ENCODE data around the gene AFF4. TPM values are rescaled to one million over a fixed set of nuclear protein-coding genes. Genes with fewer than 3 reads are reported as not detected.

AFF4 gene
- total RNA-seq, 2 experiments from 2014 or later, result 21.6 to 42.4 TPM

- POLR2A ChIA-PET, result interaction anchor here (1.1 kb wide), 1 partner anchor 12 kb away, joined by 3 read pairs; no protein-coding TSS in a partner anchor
- Histone ChIP-seq H3K9me3 (ENCODE audit: low read length) (no peaks in the 10 kb centered on the region), H3K9me2 (ENCODE audit: insufficient read depth, low read length) (no peaks in the 10 kb centered on the region), H3K79me2 (ENCODE audit: insufficient read depth, low read depth, low read length) (no peaks in the 10 kb centered on the region), H2AFZ (ENCODE audit: low read length) (no peak overlapping the region), H4K20me1 (ENCODE audit: insufficient read depth, low read length) (no peaks in the 10 kb centered on the region), H3K4me2 (ENCODE audit: low read length) (no peak overlapping the region), H3K4me3 (ENCODE audit: low read depth, low read length, poor library complexity, severe bottlenecking) (no peak overlapping the region), H3K36me3 (ENCODE audit: insufficient read depth, low read length) (peaks cover 84% of the 10 kb centered on the region), H3K27ac (ENCODE audit: low read depth, low read length, poor library complexity, severe bottlenecking) (no peak overlapping the region), H3K4me1 (ENCODE audit: insufficient read depth, low read length, poor library complexity, severe bottlenecking) (no peaks in the 10 kb centered on the region)
- TF ChIP-seq EZH2phosphoT487 (IDR thresholded peaks at IDR 0.05; ENCODE audit: borderline replicate concordance, low read depth, low read length) (no peak), CTCF (conservative IDR thresholded peaks at IDR 0.05; ENCODE audit: low read length) (no peak)
- no TSS peak for BruUV-seq (replicated peaks)
- CTCF ChIA-PET (ENCODE audit: unreplicated experiment), result no interaction called here
- intact Hi-C loops (cut with micrococcal nuclease; ENCODE audit: unreplicated experiment), result no loop called here
- no peak for DNase-seq (ENCODE audit: low spot score)
Measured at GRCh38 chr5:132876020-132876759, 87.2 kb downstream of the AFF4 start.

- no peak for DNase-seq (ENCODE audit: low spot score)
- Histone ChIP-seq H2AFZ (ENCODE audit: low read length) (no peak overlapping the region), H3K4me3 (ENCODE audit: low read depth, low read length, poor library complexity, severe bottlenecking) (no peak overlapping the region), H4K20me1 (ENCODE audit: insufficient read depth, low read length) (no peaks in the 10 kb centered on the region), H3K36me3 (ENCODE audit: insufficient read depth, low read length) (peaks cover 81% of the 10 kb centered on the region), H3K9me3 (ENCODE audit: low read length) (no peaks in the 10 kb centered on the region), H3K4me2 (ENCODE audit: low read length) (no peak overlapping the region), H3K4me1 (ENCODE audit: insufficient read depth, low read length, poor library complexity, severe bottlenecking) (no peaks in the 10 kb centered on the region), H3K27ac (ENCODE audit: low read depth, low read length, poor library complexity, severe bottlenecking) (no peak overlapping the region), H3K9me2 (ENCODE audit: insufficient read depth, low read length) (no peaks in the 10 kb centered on the region), H3K79me2 (ENCODE audit: insufficient read depth, low read depth, low read length) (no peaks in the 10 kb centered on the region)
- ChIA-PET POLR2A (no interaction called here), CTCF (ENCODE audit: unreplicated experiment) (no interaction called here)
- TF ChIP-seq CTCF (conservative IDR thresholded peaks at IDR 0.05; ENCODE audit: low read length), result no peak
- TF ChIP-seq EZH2phosphoT487 (IDR thresholded peaks at IDR 0.05; ENCODE audit: borderline replicate concordance, low read depth, low read length), result no peak
- intact Hi-C loops (cut with micrococcal nuclease; ENCODE audit: unreplicated experiment), result no loop called here
- BruUV-seq (replicated peaks), result no TSS peak
Measured at GRCh38 chr5:132873930-132874271, 89.5 kb downstream of the AFF4 start.

GRCh38 chr5:132873119-132873929 is 90.1 kb downstream of the AFF4 start, which contains the start of gene LEAP2:
LEAP2 (plus strand) TSS chr5:132873668; CDS start chr5:132873695, 27 bp downstream.
- intact Hi-C loops (cut with micrococcal nuclease; ENCODE audit: unreplicated experiment), result no loop called here
- TF ChIP-seq EZH2phosphoT487 (IDR thresholded peaks at IDR 0.05; ENCODE audit: borderline replicate concordance, low read depth, low read length) (no peak), CTCF (conservative IDR thresholded peaks at IDR 0.05; ENCODE audit: low read length) (no peak)
- Histone ChIP-seq H4K20me1 (ENCODE audit: insufficient read depth, low read length) (no peaks in the 10 kb centered on the region), H3K79me2 (ENCODE audit: insufficient read depth, low read depth, low read length) (no peaks in the 10 kb centered on the region), H3K4me2 (ENCODE audit: low read length) (no peak within 1 kb of the TSS), H3K4me1 (ENCODE audit: insufficient read depth, low read length, poor library complexity, severe bottlenecking) (no peaks in the 10 kb centered on the region), H3K36me3 (ENCODE audit: insufficient read depth, low read length) (peaks cover 81% of the 10 kb centered on the region), H2AFZ (ENCODE audit: low read length) (no peak within 1 kb of the TSS), H3K27ac (ENCODE audit: low read depth, low read length, poor library complexity, severe bottlenecking) (no peak within 1 kb of the TSS), H3K4me3 (ENCODE audit: low read depth, low read length, poor library complexity, severe bottlenecking) (no peak within 1 kb of the TSS), H3K9me2 (ENCODE audit: insufficient read depth, low read length) (no peaks in the 10 kb centered on the region), H3K9me3 (ENCODE audit: low read length) (no peaks in the 10 kb centered on the region)
- ChIA-PET POLR2A (interaction anchor here (1.3 kb wide), 1 partner anchor 10 kb away, joined by 3 read pairs; no protein-coding TSS in a partner anchor), CTCF (ENCODE audit: unreplicated experiment) (no interaction called here)
- no TSS peak for BruUV-seq (replicated peaks)
- no peak for DNase-seq (ENCODE audit: low spot score)

Measured in OCI-LY7 (cell line).